ENCODE results near the gene CIAO3.
A peak's percentile ranks its signal among the peaks of the same experiment; 100 is the strongest.
"Not testable (repeated sequence)": the region's sequence is repeated elsewhere in the genome, so short reads cannot be mapped to it uniquely, and the experiment has no call there.

CIAO3 gene

DNA sequence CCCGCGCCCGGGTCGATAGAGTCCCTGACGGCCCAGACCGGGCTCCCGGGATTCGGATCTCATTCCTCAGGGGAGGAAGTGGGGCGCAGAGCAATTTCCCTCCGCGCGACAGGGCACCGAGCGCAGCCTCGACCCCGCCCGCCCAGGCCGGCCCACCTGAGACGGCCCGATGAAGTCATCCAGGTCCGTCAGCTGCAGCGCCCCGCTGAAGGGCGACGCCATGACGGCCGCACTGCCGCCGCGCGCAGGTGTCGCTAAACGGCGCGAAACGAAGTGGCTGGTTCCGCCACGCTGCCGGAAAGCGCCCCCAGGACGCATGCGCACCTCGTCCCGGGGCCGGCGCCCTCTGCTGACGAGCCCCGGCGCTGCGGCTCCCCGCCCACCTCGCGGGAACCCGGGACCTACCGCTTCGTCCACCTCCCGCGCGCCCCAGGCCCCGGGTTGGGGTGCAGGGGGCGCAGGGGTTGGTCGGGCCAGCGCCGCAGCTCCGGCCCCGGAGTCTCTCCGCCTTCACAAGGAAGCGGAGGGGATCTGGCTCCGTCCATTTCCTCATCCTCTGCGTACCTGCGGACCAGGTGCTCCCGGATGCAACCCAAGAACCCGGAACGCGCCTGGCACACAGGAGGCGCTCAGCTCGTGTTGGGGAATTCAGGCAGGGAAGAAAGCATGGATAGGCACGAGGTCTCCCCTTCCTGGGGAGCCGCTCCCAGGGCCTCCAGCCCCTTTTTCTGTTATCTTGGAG, at the start of gene CIAO3:
Gene CIAO3, minus strand, starts transcription at position 234 of the 742 bp plus-strand sequence. Its CDS starts 12 bp downstream, at position 222.
- peak; percentile 54 to 73 for DNase-seq

DNA sequence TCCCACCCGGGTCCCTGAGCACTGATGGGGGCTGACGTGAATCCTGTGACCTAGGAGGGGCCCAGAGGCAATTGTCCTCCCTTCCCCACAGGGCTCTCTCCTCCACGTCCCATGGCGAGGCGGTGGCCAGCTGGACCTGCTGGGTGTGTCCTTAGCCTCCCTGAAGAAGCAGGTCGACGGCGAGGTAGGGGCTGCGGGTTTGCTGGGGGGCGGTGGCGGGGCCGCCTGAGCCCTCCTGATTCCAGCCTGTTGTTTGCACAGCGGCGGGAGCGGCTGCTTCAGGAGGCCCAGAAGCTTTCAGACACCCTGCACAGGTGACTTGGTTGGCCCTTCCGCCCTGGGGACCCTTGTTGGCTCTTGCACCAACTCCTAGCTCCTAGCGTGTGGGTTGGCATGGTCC, 49.3 kb upstream of the CIAO3 start:
- DNase-seq, result no peak

- DNase-seq, result no peak
Observed at GRCh38 chr16:789191-789850, 48.5 kb upstream of the CIAO3 start.

- DNase-seq, result peak; percentile 85 to 88
Observed at GRCh38 chr16:788399-789126, 47.8 kb upstream of the CIAO3 start, which contains the start of gene CHTF18. Gene CHTF18 (plus strand): TSS chr16:788620. CDS start chr16:788685, 65 bp downstream.

- DNase-seq, result no peak
Observed at GRCh38 chr16:787978-788398, 47.2 kb upstream of the CIAO3 start, which contains the start of gene RPUSD1. Gene RPUSD1 (minus strand): TSS chr16:788381. CDS start chr16:787737, 644 bp downstream.

GRCh38 chr16:787321-787966, 46.6 kb upstream of the CIAO3 start:
- no peak for DNase-seq

- DNase-seq, result peak in 1 of 2 donors; percentile 25
Observed at GRCh38 chr16:785563-786535, 45.1 kb upstream of the CIAO3 start.

GRCh38 chr16:784431-784830, 43.6 kb upstream of the CIAO3 start:
- DNase-seq, result no peak

GRCh38 chr16:783404-784161, 42.8 kb upstream of the CIAO3 start:
- DNase-seq, result no peak

DNA sequence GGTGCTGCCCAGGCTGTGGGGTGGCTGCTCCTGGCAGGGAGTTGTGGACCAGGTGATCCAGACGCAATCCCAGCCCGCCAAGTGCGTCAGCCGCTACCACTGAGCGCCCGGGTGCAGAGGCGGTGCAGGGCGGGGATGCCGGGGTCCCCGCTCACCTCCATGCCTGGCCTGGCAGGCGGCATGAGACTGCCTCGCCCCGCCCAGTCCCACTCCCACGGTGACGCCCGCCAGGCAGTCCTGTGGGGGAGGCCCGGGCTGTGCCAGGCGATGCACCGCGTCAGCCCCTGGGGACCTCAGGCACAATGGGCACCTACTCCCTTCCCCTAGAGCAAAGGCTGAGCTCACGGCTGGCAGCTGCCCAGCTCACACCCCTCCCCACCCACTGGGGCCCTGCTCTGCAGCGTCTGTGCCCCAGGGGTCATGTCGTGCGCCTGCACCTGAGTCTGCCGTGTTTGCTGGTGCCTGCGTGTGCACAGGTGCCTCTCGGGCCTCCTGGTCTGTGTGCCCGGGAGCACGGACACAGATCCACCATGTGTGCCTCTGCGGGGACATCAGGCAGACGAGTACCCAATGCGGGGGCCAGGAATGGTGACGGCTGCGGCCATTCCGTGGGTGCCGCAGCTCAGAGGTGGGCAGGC, 42.1 kb upstream of the CIAO3 start:
- no peak for DNase-seq

GRCh38 chr16:782258-782657, 41.5 kb upstream of the CIAO3 start:
- DNase-seq, result no peak

GRCh38 chr16:781346-782010, 40.7 kb upstream of the CIAO3 start:
- no peak for DNase-seq

GRCh38 chr16:780296-780695, 39.5 kb upstream of the CIAO3 start:
- no peak for DNase-seq

GRCh38 chr16:779561-779960, 38.8 kb upstream of the CIAO3 start:
- DNase-seq, result no peak

GRCh38 chr16:778909-779527, 38.2 kb upstream of the CIAO3 start:
- no peak for DNase-seq

DNA sequence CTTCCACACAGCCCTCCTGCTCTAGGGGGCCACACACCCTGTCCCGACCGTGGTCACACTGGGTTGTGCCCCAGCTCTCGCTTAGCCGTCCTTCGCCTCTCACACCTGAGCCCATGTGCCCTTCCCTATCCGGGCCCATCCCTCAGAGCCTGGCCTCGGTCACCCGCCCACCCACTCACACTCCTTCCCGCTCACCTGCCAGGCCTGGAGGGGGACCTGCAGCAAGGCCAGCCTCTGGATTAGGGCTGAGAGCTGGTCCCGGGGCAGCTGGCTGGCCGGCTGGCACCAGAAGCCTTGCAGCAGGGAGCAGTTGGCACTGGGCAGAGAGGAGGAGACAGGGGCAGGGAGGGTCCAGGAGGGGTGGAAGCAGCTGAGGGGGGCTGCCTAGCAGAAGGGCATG, 37.6 kb upstream of the CIAO3 start:
- DNase-seq, result no peak

- no peak for DNase-seq
Observed at GRCh38 chr16:777826-778225, 37.0 kb upstream of the CIAO3 start.

DNA sequence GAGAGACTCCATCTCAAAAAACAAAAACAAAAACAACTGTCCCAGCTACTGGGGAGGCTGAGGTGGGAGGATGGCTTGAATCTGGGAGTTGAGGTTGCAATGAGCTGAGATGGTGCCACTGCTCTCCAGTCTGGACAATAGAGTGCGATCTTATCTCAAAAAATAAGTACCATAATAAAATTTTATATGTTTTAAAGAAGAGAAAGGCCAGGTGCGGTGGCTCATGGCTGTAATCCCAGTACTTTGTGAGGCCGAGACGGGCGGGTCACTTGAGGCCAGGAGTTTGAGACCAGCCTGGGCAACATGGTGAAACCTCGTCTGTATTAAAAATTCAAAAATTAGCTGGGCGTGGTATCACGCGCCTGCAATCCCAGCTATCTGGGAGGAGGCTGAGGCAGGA, 36.0 kb upstream of the CIAO3 start:
- DNase-seq, result no peak

DNA sequence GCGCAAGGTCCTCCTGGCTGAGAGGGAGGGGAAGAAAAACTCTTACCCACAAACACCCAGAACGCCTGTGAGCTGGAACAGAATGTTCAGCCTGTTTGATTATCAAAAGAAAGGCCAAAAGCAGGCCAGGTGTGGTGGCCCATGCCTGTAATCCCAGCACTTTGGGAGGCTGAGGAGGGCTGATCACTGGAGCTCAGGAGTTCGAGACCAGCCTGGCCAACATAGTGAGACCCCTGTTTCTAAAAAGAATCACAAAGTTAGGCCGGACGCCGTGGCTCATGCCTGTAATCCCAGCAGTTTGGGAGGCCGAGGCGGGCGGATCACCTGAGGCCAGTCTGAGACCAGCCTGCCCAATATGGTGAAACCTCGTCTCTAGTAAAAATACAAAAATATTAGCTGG, 35.5 kb upstream of the CIAO3 start:
- DNase-seq, result not testable (repeated sequence)

Data from hippocampal formation (tissue), 2 donors.